SU-DHL-6 (cell line): ENCODE data around the gene YY1AP1.

Experiments
- H2AFZ ChIP-seq: fragments of 200-600 bp; sonication (generic); 2 replicates; pipeline ENCODE4 v1.6.1; 2014; ENCODE audit warnings: low read depth, mild to moderate bottlenecking, moderate library complexity, mixed read lengths, antibody characterized with exemption, low read length; ENCODE audit not compliant: severe bottlenecking
- H3F3A ChIP-seq: fragments of 200-600 bp; shearing (Covaris generic); 2 replicates; pipeline ENCODE4 v1.6.0; 2016; ENCODE audit warnings: antibody characterized with exemption, mild to moderate bottlenecking; ENCODE audit not compliant: insufficient read depth
- H3K27ac ChIP-seq: fragments of 200-600 bp; sonication (generic); 2 replicates; pipeline ENCODE4 v1.5.1; 2016; ENCODE audit warnings: low read depth, mild to moderate bottlenecking, low read length, moderate library complexity, mixed read lengths
- H3K27me3 ChIP-seq: fragments of 200-600 bp; sonication (generic), shearing (Covaris generic); 2 replicates; pipeline ENCODE4 v1.6.0; 2014; ENCODE audit warnings: mild to moderate bottlenecking, low read length
- H3K36me3 ChIP-seq: fragments of 200-600 bp; sonication (generic); 2 replicates; pipeline ENCODE4 v1.6.1; 2014; ENCODE audit warnings: mild to moderate bottlenecking, low read length, mixed read lengths
- H3K4me2 ChIP-seq: fragments of 300-600, 200-600 bp; shearing (Covaris generic), sonication (generic); 2 replicates; pipeline ENCODE4 v1.6.0; 2014; ENCODE audit warnings: low read length, low read depth, mild to moderate bottlenecking; ENCODE audit not compliant: poor library complexity, severe bottlenecking
- H3K4me3 ChIP-seq: fragments of 200-600 bp; sonication (generic); 2 replicates; pipeline ENCODE4 v1.5.1; 2014; ENCODE audit warnings: antibody characterized with exemption, low read length, mild to moderate bottlenecking, mixed read lengths; ENCODE audit not compliant: insufficient read depth, poor library complexity, severe bottlenecking
- H3K79me2 ChIP-seq: fragments of 200-600 bp; sonication (generic); 2 replicates; pipeline ENCODE4 v1.6.1; 2014; ENCODE audit warnings: mild to moderate bottlenecking, low read length, moderate library complexity; ENCODE audit not compliant: insufficient read depth
- H3K9ac ChIP-seq: fragments of 200-600 bp; sonication (generic); 2 replicates; pipeline ENCODE4 v1.7.0; 2014; ENCODE audit warnings: mild to moderate bottlenecking, low read length
- H3K9me2 ChIP-seq: fragments of 200-600 bp; sonication (generic); replicated peaks from 2 replicates; pipeline ENCODE4 v1.6.1; 2014; ENCODE audit warnings: low read length; ENCODE audit not compliant: insufficient read depth
- H3K9me3 ChIP-seq: fragments of 200-600 bp; sonication (generic); 2 replicates; pipeline ENCODE4 v1.6.1; 2014; ENCODE audit warnings: low read length, mixed read lengths; ENCODE audit not compliant: insufficient read depth
- H4K20me1 ChIP-seq: fragments of 200-600 bp; sonication (generic); 2 replicates; pipeline ENCODE4 v1.6.1; 2014; ENCODE audit warnings: low read depth, mild to moderate bottlenecking, antibody characterized with exemption, low read length, moderate library complexity, mixed read lengths
- EZH2phosphoT487 ChIP-seq: fragments of 200-600 bp; sonication (generic), shearing (Covaris generic); conservative IDR thresholded peaks from 2 replicates; pipeline ENCODE4 v1.6.1; 2018; ENCODE audit warnings: mild to moderate bottlenecking, antibody characterized with exemption, low read length, moderate library complexity, mixed read lengths
- TF ChIP-seq, protein P1 (sequence below): fragments of 200-600 bp; sonication (generic); IDR thresholded peaks from one replicate; pipeline ENCODE4 v1.5.1; 2017; ENCODE audit warnings: antibody characterized with exemption, mild to moderate bottlenecking, low read length, moderate library complexity; ENCODE audit not compliant: insufficient read depth, poor library complexity, severe bottlenecking

Gene YY1AP1

DNA sequence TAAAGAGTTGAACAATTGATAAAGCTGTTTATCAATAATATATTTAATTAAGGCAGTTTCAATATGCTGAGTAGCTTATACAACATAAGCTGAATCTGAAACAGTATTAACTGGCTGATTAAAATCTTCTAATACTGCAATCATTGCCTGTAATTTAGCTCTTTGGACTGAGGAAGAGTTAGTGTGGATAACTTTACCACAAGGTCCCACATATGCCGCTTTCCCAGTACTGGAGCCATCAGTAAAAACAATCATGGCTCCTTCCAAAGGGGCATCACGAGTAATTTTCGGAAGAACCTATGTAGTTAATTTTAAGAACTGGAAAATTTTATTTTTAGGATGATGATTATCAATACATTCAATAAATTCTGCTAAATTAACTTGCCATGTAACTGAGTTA, 7.0 kb upstream of the YY1AP1 start:
- no peak overlapping the region for H3K4me2 ChIP-seq
- no peaks in the 10 kb centered on the region for H3F3A ChIP-seq
- H3K27me3 ChIP-seq: no peaks in the 10 kb centered on the region
- H3K27ac ChIP-seq: no peak overlapping the region
- no peaks in the 10 kb centered on the region for H3K9me2 ChIP-seq
- peaks cover 20% of the 10 kb centered on the region for H3K36me3 ChIP-seq
- no peak overlapping the region for H2AFZ ChIP-seq
- TF ChIP-seq, protein P1, sequence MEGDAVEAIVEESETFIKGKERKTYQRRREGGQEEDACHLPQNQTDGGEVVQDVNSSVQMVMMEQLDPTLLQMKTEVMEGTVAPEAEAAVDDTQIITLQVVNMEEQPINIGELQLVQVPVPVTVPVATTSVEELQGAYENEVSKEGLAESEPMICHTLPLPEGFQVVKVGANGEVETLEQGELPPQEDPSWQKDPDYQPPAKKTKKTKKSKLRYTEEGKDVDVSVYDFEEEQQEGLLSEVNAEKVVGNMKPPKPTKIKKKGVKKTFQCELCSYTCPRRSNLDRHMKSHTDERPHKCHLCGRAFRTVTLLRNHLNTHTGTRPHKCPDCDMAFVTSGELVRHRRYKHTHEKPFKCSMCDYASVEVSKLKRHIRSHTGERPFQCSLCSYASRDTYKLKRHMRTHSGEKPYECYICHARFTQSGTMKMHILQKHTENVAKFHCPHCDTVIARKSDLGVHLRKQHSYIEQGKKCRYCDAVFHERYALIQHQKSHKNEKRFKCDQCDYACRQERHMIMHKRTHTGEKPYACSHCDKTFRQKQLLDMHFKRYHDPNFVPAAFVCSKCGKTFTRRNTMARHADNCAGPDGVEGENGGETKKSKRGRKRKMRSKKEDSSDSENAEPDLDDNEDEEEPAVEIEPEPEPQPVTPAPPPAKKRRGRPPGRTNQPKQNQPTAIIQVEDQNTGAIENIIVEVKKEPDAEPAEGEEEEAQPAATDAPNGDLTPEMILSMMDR: no peak
- no peak for TF ChIP-seq EZH2phosphoT487
- peaks cover 98% of the 10 kb centered on the region for H3K79me2 ChIP-seq
- peaks cover 17% of the 10 kb centered on the region; the same call in 1 of the 2 replicates for H4K20me1 ChIP-seq
- peaks cover 15% of the 10 kb centered on the region; the same call in 1 of the 2 replicates for H3K9me3 ChIP-seq
- H3K9ac ChIP-seq: no peak overlapping the region
- H3K4me3 ChIP-seq: no peak overlapping the region

DNA sequence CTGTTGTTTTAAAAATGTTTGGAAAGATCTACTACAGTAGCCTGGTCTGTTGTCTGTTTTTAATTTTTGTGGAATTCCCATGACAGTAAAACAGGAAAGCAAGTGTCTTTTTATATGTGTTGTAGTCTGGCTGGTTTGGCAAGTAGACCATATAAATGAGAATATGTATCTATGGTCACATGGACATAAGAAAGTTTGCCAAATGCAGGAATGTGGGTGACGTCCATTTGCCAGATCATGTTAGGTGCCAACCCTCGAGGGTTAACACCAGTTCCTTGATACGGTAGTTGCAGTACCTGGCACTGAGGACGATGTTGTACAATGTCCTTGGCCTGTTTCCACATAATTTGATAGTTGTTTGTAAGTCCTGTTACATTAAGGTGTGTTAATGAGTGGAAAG, 6.5 kb upstream of the YY1AP1 start:
- H3K79me2 ChIP-seq: peaks cover 100% of the 10 kb centered on the region
- no peak overlapping the region for H2AFZ ChIP-seq
- H4K20me1 ChIP-seq: peaks cover 17% of the 10 kb centered on the region; the same call in 1 of the 2 replicates
- no peaks in the 10 kb centered on the region for H3F3A ChIP-seq
- no peak overlapping the region for H3K27ac ChIP-seq
- H3K9me2 ChIP-seq: no peaks in the 10 kb centered on the region
- no peak overlapping the region for H3K4me3 ChIP-seq
- H3K36me3 ChIP-seq: peaks cover 23% of the 10 kb centered on the region
- TF ChIP-seq EZH2phosphoT487: no peak
- TF ChIP-seq, protein P1: no peak
- no peaks in the 10 kb centered on the region for H3K27me3 ChIP-seq
- H3K9ac ChIP-seq: no peak overlapping the region
- no peak overlapping the region for H3K4me2 ChIP-seq
- peaks cover 15% of the 10 kb centered on the region; the same call in 1 of the 2 replicates for H3K9me3 ChIP-seq

GRCh38 chr1:155694167-155694566, 5.6 kb upstream of the YY1AP1 start:
- H3K4me3 ChIP-seq: no peak overlapping the region
- H3K27ac ChIP-seq: no peak overlapping the region
- no peak for TF ChIP-seq EZH2phosphoT487
- TF ChIP-seq, protein P1: no peak
- no peak overlapping the region for H3K4me2 ChIP-seq
- H3K9me3 ChIP-seq: peaks cover 15% of the 10 kb centered on the region; the same call in 1 of the 2 replicates
- H3K36me3 ChIP-seq: peaks cover 23% of the 10 kb centered on the region
- H2AFZ ChIP-seq: no peak overlapping the region
- H3K9me2 ChIP-seq: no peaks in the 10 kb centered on the region
- H3K27me3 ChIP-seq: no peaks in the 10 kb centered on the region
- H4K20me1 ChIP-seq: peaks cover 12% of the 10 kb centered on the region; the same call in 1 of the 2 replicates
- H3K79me2 ChIP-seq: peaks cover 100% of the 10 kb centered on the region
- H3F3A ChIP-seq: no peaks in the 10 kb centered on the region
- no peak overlapping the region for H3K9ac ChIP-seq
